SKM-1 (cell line): ENCODE data around the gene ADCY5.

Experiments used
- DNase-seq: peaks from one replicate; lab custom pipeline; 2025; ENCODE audit not compliant: unreplicated experiment; lab: John Stamatoyannopoulos, UW

Gene ADCY5

DNA sequence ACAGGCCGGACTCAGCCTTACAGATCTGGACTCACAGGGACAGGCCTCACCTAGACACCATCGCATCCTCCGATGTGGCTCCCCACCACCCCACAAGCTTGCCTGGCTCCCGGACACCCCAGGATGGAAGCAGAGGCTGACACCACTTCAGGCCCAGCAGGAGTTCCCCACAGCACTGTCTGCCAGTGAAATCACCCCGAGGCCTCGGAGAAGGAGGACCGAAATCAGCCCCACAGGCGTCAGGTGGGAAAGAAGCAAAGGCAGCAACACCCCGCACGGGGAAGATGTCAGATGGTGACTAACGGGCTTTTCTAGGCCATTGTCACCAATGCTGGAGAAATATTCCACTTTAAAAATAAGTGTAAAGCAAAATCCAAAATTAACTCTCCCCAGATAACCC, 18.6 kb downstream of the ADCY5 start:
- DNase-seq: no peak

DNA sequence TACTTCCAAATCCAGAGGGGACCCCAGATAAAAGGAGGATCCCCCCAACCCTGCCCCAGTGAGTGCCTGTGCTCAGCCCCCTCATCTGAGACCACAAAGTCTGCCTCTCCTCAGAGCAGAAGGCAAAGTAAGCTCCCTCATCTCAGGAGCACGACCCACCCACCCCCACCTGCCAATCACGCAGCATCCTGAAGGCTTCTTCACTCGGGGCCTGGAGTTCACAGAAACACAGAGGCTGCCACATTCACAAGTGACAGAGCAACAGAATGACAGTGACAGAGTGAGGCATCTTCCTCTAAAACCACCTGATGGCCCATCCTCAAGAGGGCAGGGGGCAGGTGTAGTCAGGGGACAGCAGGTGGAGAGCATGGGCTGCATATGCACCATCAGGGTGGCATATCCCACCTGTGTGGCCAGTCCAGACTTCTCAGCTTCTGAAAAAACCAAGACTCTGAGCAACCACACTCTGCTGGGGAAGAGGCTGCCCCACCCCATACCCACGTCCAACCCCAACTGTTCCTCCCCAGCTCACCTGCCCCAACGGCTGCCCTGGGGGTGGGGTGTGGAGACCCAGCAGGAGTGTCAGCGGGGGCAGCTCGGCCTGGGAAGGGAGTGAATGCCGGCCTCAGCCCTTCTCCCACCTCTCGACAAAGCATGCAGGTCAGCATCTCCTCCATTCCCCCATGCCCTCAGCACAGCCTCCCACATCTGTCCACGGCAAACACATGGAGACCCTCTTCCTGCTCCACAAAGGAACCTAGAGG, 19.3 kb downstream of the ADCY5 start:
- no peak for DNase-seq

DNA sequence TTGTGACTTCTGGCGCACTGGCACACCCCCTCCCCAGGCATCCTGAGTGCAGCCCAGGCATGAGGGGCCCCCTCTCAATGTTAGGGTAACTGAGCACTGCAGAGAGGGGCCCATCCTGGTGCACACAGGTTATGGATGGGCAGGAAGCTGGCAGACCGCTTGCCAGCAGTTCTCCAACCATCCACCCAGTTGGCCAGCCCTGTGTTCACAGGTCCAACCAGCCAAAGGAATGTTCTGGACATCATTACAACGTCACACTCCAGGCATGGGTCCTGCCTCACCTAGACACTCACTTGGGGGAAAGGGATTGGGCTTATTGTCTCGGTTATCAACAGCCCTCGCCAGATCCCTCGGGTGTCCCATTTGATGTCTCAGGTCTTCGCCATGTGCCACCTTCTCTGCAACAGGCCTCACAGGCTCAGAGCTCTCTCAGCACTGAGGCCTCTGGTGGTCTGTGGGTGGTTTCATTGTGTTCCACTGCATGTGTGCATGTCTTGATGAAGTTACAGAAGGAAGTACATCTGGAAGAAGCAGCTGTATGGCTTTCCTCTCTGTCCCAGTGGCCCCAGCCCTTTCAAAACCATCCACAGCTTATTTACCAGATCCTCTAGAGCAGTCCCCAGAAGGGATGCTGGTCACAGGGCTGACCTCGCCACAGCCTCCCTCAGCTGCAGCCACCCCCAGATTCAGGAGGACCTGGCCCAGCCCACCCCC, 23.7 kb downstream of the ADCY5 start:
- no peak for DNase-seq

DNA sequence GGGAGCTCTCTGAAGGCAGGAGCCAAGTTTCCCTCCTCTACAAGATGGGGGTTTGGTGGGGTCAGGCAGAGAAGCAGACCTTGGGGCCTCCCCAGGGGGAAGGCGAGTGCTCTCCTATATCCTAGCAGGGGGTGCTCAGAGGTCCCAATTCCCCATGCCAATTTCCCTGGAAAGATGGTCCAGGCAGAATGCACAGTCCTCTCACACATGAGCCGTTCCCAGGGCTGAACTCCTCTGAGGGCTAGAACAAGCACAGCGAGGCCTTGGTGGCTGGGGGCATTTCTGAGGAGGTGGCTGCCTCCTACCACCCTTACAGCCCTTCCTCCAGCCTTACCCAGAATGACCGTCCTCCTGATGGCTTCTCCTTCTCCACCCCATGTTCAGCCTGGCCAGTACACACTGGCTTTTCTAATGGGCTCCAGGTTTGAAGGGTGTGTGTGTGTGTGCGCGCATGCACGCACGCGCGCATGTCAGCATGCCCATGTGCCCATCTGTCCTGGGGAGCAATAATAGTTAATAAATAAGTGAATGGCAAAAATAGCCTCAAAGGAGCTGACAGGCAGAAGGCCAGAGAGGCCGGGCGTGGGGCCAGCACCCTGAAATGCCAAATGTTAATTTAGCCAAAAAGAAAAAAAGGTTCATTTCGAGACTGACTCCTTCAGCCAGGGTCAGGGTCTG, 24.4 kb downstream of the ADCY5 start:
- no peak for DNase-seq

DNA sequence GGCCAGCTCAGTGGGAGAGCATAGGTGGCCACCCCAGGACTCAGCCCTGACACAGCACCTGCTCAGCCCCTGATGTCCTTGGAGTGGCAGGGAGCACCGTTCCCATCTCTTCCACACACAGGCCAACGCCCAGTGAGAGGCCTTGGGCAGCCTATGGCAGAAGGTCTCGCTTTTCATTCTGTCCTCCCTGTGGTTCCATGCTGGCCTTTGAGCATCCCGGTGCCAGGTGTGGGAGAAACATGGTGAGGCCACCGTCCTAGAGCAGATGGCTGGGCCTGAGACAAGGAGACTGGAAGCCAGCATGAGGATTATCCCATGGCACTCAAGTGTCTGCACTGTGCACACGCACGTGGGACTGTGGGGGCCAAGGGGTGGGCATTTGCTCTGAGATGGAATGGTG, 25.1 kb downstream of the ADCY5 start:
- DNase-seq: no peak

DNA sequence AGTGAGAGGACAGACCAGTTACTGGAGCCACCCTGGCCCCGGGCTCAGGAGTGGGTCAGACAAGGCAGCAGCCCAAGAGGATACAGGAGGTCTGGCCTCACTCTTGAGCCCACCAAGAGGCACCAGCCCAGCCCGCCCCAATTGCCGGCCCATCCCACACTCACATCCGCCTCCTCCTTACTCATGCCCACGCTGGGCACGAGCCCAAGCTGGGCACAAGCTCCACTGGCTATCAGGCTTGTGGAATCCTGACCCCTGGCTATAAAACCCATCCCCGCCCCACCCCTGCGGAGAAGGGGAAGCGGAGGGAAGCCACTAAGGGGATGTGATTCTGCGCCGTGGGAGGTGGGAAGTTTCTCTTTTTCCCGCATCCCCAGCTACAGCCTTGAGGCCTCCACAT, 25.9 kb downstream of the ADCY5 start:
- no peak for DNase-seq

- DNase-seq: no peak
These were observed 26.4 kb downstream of the ADCY5 start for GRCh38 chr3:123422457-123422856.

GRCh38 chr3:123421353-123422174, 27.3 kb downstream of the ADCY5 start:
- no peak for DNase-seq

DNA sequence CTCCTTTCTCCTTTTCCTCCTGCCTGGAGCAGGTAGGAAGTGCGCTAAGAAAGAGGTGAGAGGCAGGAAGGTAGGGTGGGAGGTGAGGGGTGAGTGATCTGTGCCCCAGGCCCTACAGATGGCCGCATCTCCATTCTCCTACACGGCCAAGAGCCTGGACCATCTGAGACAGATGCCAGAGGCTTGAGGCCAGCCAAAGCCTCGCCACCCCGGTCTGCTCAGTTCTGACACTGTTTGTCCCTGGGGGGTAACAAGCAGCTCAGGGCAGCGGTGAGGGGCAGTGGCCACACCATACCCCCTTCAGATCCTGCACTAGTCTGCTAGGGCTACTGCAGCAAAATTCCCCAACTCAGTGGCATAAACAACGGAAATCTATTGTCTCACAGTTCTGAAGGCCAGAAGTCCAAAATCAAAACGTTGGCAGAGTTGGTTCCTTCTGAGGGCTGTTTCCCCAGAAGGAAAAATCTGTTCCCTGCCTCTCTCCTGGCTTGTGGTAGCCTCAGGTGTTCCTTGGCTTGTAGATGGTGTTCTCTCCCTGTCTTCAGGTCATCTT, 28.4 kb downstream of the ADCY5 start:
- DNase-seq: no peak

DNA sequence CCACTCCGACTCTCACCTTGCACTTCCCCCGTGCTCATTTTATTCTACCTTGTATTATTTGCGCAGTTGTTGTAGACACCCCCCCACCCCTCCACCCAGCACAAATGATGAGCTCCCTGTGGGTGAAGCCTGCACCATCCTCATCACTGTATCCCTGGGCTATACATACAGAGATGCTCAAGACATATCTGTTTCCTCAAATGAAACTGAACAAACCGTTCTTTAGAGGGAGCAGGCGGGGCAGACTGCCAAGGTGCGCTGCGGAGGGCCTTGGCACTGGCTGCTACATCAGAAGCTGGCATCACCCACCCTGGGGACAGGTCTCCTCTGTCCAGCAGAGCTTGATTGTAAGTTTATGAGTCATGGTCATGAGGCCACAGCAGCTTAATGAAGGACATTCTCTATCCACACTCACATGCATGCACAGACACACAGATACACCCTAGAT, 29.0 kb downstream of the ADCY5 start:
- DNase-seq: no peak

- DNase-seq: no peak
These were observed 29.6 kb downstream of the ADCY5 start for GRCh38 chr3:123419181-123419849.

- DNase-seq: no peak
These were observed 32.2 kb downstream of the ADCY5 start for GRCh38 chr3:123416647-123417046.

DNA sequence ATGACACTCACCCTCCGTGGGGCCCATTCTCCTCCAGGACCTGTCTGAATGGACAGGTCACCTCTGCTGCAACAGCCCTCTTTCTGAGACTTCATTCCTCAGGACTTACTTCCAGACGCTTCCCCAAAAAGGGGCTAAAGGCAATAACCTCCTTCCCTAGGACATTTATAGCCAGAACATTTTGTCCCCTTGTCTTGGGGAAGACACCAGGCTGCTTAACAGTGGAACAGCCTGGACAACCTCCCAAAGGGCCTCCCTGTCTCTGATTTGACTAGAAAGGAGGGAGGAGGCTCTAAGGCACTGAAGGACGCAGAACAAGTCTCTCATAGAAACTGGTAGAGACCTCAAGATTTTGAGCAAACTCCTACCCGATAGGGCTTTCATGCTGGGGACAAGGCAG, 32.7 kb downstream of the ADCY5 start:
- DNase-seq: no peak

DNA sequence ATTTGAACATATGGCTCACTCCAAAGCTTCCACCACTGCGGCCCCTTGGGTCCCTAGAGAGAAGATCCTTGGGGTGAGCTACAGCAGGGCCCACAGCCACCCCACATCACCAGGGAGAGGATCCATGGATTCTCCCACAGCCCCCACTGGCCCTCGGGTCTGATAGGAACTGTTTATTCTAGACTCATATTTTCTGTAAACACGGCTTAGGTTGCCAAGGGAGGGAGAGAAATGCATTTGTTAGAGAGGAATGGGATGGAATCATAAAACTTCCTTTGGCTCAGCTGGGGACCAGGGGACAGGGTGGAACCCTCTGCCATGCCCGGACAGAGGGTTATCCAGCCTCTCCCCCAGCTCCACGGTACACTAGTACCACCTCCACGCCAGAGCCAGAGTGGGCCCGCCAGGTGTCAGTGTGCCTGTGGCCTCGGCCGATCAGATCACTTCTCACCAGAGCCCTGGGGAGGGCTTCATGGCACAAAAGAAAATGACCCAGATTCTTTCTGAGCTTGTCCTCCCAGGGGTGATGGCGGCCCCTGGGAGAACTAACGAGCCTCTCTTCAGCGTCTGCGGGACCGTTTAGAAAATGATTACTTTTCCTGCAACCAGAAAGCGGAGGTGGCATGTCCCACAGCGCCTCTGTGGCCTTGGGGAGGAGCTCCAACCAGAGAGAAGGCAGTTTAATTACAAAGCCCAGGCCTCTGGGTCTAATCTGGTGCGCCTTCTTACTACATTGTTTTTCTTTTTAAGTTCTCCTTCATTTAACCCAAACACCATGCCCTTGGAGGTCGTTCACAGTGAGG, 33.7 kb downstream of the ADCY5 start:
- DNase-seq: no peak

- no peak for DNase-seq
These were observed 35.9 kb downstream of the ADCY5 start for GRCh38 chr3:123412811-123413604.

DNA sequence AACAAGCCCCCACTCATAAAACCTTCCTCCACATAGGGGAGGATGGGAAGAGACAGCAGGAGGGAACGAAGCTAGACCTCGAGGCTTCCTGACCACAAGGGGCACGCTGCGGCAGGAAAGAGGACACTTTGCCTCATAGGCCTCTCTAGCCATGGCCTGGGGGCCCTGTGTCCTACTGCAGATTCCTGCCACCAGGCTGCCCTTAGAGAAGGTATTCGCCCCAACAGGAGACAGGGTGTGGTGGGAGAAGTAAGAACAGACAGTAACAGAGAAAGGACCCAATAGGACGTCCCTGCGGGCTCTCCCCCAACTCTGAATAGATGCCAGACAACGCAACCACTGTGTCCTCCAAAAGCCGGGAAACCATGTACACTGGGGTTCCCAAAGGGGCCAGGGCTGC, 36.8 kb downstream of the ADCY5 start:
- DNase-seq: no peak

GRCh38 chr3:123411340-123412040, 37.4 kb downstream of the ADCY5 start:
- no peak for DNase-seq

DNA sequence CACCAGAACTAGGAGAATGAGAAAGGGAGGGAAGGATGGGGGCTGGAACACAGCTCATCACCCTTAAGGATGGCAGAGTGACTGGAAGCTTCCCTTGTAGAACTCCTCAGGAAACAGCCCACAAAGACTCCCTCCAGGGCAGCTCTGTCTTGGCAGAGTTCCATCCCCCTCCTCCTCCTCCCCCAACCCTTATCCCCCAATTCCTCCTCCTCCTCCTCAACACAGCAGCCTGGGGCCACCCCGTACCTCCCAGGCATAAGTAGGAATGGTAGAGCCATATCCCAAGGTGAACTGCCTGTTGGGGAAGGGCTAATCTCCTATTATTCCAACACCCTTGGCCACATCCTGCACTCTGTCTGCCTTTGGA, 38.8 kb downstream of the ADCY5 start:
- DNase-seq: no peak
